B cell (primary cell): ENCODE results near the gene M1AP. TPM values are rescaled to one million over a fixed set of nuclear protein-coding genes. Genes with fewer than 3 reads are reported as not detected.

Experiments used
- ATAC-seq: fragments of 200-7000 bp; cut with Tn5 transposase; one replicate; pipeline ENCODE4 v1.10.0; 2021; ENCODE audit warnings: low read depth, mild to moderate bottlenecking, moderate number of reproducible peaks, moderate library complexity
- CTCF ChIA-PET: fragments of 350-600 bp; sonication (Branson Sonifier 250); formaldehyde crosslinking; loops from one replicate; lab custom pipeline; 2021; ENCODE audit warnings: antibody characterized with exemption, inconsistent platforms; lab: Charles Lee
- POLR2A ChIA-PET: fragments of 350-600 bp; sonication (Branson Sonifier 250); formaldehyde crosslinking; loops from one replicate; lab custom pipeline; 2021; ENCODE audit warnings: antibody characterized with exemption; lab: Charles Lee
- DNase-seq: peaks from one replicate; pipeline ENCODE4 v3.0.0; 2013
- H2AFZ ChIP-seq: 2 replicates; pipeline ENCODE4 v1.6.1; 2012; ENCODE audit warnings: mild to moderate bottlenecking, low read depth, low read length; ENCODE audit not compliant: insufficient read depth, poor library complexity, severe bottlenecking
- H3K27ac ChIP-seq, 2 donors: 1 replicate in 1 of 2; 2 replicates in 1 of 2; pipeline ENCODE4 v1.5.1; 2012 to 2013; ENCODE audit warnings: low read length in 2 of 2, mild to moderate bottlenecking in 2 of 2, moderate library complexity in 1 of 2
- H3K27me3 ChIP-seq, 4 experiments: fragments of 200-600 bp in 1 of 4; sonication (generic) in 1 of 4; replicated peaks in 1 of 4; 1 replicate in 2 of 4; 2 replicates in 2 of 4; pipeline versions ENCODE4 v1.6.1 to v1.7.0; 2013 to 2016; ENCODE audit warnings: low read length in 3 of 4, mild to moderate bottlenecking in 2 of 4, mixed read lengths in 1 of 4, moderate library complexity in 1 of 4; ENCODE audit not compliant: insufficient read depth in 4 of 4, control insufficient read depth in 3 of 4; ENCODE audit errors: control extremely low read depth in 1 of 4
- H3K36me3 ChIP-seq, 2 experiments: replicated peaks in 1 of 2; 1 replicate in 1 of 2; 2 replicates in 1 of 2; pipeline versions ENCODE4 v1.6.1 to v1.7.1; 2013; ENCODE audit warnings: low read length in 1 of 2; ENCODE audit not compliant: insufficient read depth in 2 of 2, control insufficient read depth in 1 of 2; ENCODE audit errors: control extremely low read depth in 1 of 2, extremely low read depth in 1 of 2
- H3K4me1 ChIP-seq, 2 donors: fragments of 200-600 bp in 1 of 2; sonication (generic) in 1 of 2; 1 replicate in 1 of 2; 2 replicates in 1 of 2; pipeline versions ENCODE4 v1.5.1 to v1.6.1; 2013 to 2017; ENCODE audit warnings: low read length in 2 of 2; ENCODE audit not compliant: control insufficient read depth in 2 of 2, insufficient read depth in 2 of 2
- H3K4me2 ChIP-seq: replicated peaks from 2 replicates; pipeline ENCODE3; 2012; ENCODE audit warnings: mild to moderate bottlenecking, low read depth, low read length; ENCODE audit not compliant: poor library complexity, severe bottlenecking
- H3K4me3 ChIP-seq, 5 experiments: fragments of 200-600 bp in 1 of 5; sonication (generic) in 1 of 5; 1 replicate in 3 of 5; 2 replicates in 2 of 5; pipeline versions ENCODE4 v1.5.1 to v1.7.0; 2011 to 2016; ENCODE audit warnings: low read length in 4 of 5, mild to moderate bottlenecking in 4 of 5, low read depth in 2 of 5, control low read depth in 1 of 5, moderate library complexity in 1 of 5; ENCODE audit not compliant: insufficient read depth in 1 of 5; ENCODE audit errors: control extremely low read depth in 1 of 5, extremely low read depth in 1 of 5
- H3K79me2 ChIP-seq: fragments of 200-600 bp; sonication (generic); one replicate; pipeline ENCODE4 v1.6.0; 2016; ENCODE audit warnings: low read length; ENCODE audit not compliant: control insufficient read depth, insufficient read depth
- H3K9ac ChIP-seq: fragments of 200-600 bp; sonication (generic); 2 replicates; pipeline ENCODE4 v1.6.1; 2017; ENCODE audit warnings: mild to moderate bottlenecking, low read length, moderate library complexity
- H3K9me3 ChIP-seq, 3 donors: one replicate each; pipeline versions ENCODE4 v1.6.1 to v1.7.1; 2013; ENCODE audit warnings: low read length in 2 of 3; ENCODE audit not compliant: control insufficient read depth in 2 of 3, insufficient read depth in 1 of 3; ENCODE audit errors: control extremely low read depth in 1 of 3
- H4K20me1 ChIP-seq: 2 replicates; pipeline ENCODE4 v1.6.0; 2012; ENCODE audit warnings: mild to moderate bottlenecking, low read length; ENCODE audit not compliant: insufficient read depth, control insufficient read depth, poor library complexity, severe bottlenecking
- H3K27ac Mint-ChIP-seq: one replicate; pipeline ENCODE4 v1.8.0; 2021; ENCODE audit warnings: mixed read lengths
- H3K27me3 Mint-ChIP-seq: one replicate; pipeline ENCODE4 v1.8.0; 2021; ENCODE audit warnings: mixed read lengths
- H3K4me1 Mint-ChIP-seq: one replicate; pipeline ENCODE4 v1.8.0; 2021; ENCODE audit warnings: mixed read lengths
- H3K4me3 Mint-ChIP-seq: one replicate; pipeline ENCODE4 v1.8.0; 2021; ENCODE audit warnings: mixed read lengths
- H3K9me3 Mint-ChIP-seq: one replicate; pipeline ENCODE4 v1.8.0; 2022; ENCODE audit warnings: mixed read lengths; ENCODE audit not compliant: insufficient read depth
- EZH2 ChIP-seq: IDR thresholded peaks from 2 replicates; pipeline ENCODE4 v1.6.1; 2012; ENCODE audit warnings: borderline replicate concordance, low read depth, mild to moderate bottlenecking, moderate library complexity, low read length; ENCODE audit not compliant: insufficient read depth, poor library complexity, severe bottlenecking
- WGBS: methylation state at CpG from one replicate; pipeline ENCODE4 v1.1.5; 2013; ENCODE audit warnings: missing lambda C conversion rate; ENCODE audit not compliant: insufficient coverage; 5-methylcytosine and 5-hydroxymethylcytosine counted together
- intact Hi-C: fragments of 100-400 bp; cut with micrococcal nuclease; formaldehyde crosslinking; loops from one replicate; pipeline ENCODE4 v1.10.0; 2022
- polyA plus RNA-seq: library from polyadenylated mRNA; depleted of rRNA; stranded (reverse); fragments of >200 nt; gene quantifications from 2 replicates; pipeline ENCODE4 v1.2.3, GENCODE V29; 2012
- total RNA-seq, 2 donors: library from RNA; stranded (reverse); fragments of 120-200 nt in 1 of 2; gene quantifications; 1 replicate in 1 of 2; 2 replicates in 1 of 2; pipeline versions ENCODE4 v1.2.3 to v1.2.4, GENCODE V29; 2013 to 2022
- TF ChIP-seq, protein P1 (sequence below): fragments of 200-600 bp; IDR thresholded peaks from one replicate; pipeline ENCODE4 v1.8.0; 2022; ENCODE audit warnings: antibody characterized with exemption, mild to moderate bottlenecking

Gene M1AP
- total and polyA plus RNA-seq, 2 donors (not counting 1 experiment from before 2014, with no cell fraction given) = 0.15 TPM; not detected in 1

- peak; percentile 68 for DNase-seq
- Mint-ChIP-seq H3K27me3 (peaks cover 59% of the 10 kb centered on the region), H3K4me3 (peak overlapping the region; percentile 60), H3K9me3 (no peaks in the 10 kb centered on the region), H3K4me1 (peaks cover 29% of the 10 kb centered on the region), H3K27ac (peak overlapping the region; percentile 53)
- CTCF ChIA-PET = interaction anchor here (0.8 to 1.6 kb wide), 3 partner anchors 10 to 74 kb away, joined by 3 to 4 read pairs (median 4); no protein-coding TSS in a partner anchor
- Histone ChIP-seq H3K79me2 (no peaks in the 10 kb centered on the region), H3K36me3 (no peaks in the 10 kb centered on the region), H2AFZ (peak overlapping the region; percentile 46), H3K9me3 (peaks cover 0 to 31% (median 1%) of the 10 kb centered on the region in 3 donors), H3K9ac (peak overlapping the region; percentile 67), H4K20me1 (peaks cover 6% of the 10 kb centered on the region), H3K27me3 (peaks cover 2 to 83% (median 56%) of the 10 kb centered on the region in 4 experiments), H3K4me2 (peak overlapping the region; percentile 96), H3K27ac (no peak overlapping the region), H3K4me1 (peaks cover 36 to 48% of the 10 kb centered on the region in 2 donors), H3K4me3 (peak overlapping the region in 1 of 5 experiments; percentile 68)
- intact Hi-C loops = no loop called here
- WGBS = 6% methylated on average over 52 of the region's 52 CpGs
- POLR2A ChIA-PET = interaction anchor here (1.7 kb wide), 1 partner anchor 16 kb away, joined by 7 read pairs; the partner anchor contains the start of genes AUP1 and HTRA2
- peak; percentile 71 for TF ChIP-seq EZH2
- TF ChIP-seq, protein P1, sequence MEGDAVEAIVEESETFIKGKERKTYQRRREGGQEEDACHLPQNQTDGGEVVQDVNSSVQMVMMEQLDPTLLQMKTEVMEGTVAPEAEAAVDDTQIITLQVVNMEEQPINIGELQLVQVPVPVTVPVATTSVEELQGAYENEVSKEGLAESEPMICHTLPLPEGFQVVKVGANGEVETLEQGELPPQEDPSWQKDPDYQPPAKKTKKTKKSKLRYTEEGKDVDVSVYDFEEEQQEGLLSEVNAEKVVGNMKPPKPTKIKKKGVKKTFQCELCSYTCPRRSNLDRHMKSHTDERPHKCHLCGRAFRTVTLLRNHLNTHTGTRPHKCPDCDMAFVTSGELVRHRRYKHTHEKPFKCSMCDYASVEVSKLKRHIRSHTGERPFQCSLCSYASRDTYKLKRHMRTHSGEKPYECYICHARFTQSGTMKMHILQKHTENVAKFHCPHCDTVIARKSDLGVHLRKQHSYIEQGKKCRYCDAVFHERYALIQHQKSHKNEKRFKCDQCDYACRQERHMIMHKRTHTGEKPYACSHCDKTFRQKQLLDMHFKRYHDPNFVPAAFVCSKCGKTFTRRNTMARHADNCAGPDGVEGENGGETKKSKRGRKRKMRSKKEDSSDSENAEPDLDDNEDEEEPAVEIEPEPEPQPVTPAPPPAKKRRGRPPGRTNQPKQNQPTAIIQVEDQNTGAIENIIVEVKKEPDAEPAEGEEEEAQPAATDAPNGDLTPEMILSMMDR = no peak
- ATAC-seq = no peak
These were observed 134.3 kb downstream of the M1AP start for GRCh38 chr2:74513605-74514367.
